Cardiac fibroblast (primary cell): Measurements from ENCODE around the gene RAG1.
"Not testable (repeated sequence)": the region's sequence is repeated elsewhere in the genome, so short reads cannot be mapped to it uniquely, and the experiment has no call there.

Experiments
- DNase-seq, 2 donors: peaks; one replicate each; pipeline versions ENCODE4 v3.0.0 to v3.0.0-alpha.2; 2010; ENCODE audit warnings: low read depth in 2 of 2
- H3K4me3 ChIP-seq, 2 donors: replicated peaks in 1 of 2; 1 replicate in 1 of 2; 2 replicates in 1 of 2; pipeline ENCODE4 v1.5.1; 2011; ENCODE audit warnings: low read depth in 2 of 2, low read length in 2 of 2, mild to moderate bottlenecking in 2 of 2, moderate library complexity in 1 of 2
- TF ChIP-seq, protein P1 (sequence below): IDR thresholded peaks from one replicate; pipeline ENCODE4 v1.5.1; 2011; ENCODE audit warnings: low read depth, mild to moderate bottlenecking, low read length, inconsistent platforms

The RAG1 gene

GRCh38 chr11:36567694-36568093 is at the start of gene RAG1:
RAG1 (plus strand) TSS chr11:36568007; CDS start chr11:36573305, 5,298 bp downstream.
- no peak for DNase-seq
- TF ChIP-seq, protein P1, sequence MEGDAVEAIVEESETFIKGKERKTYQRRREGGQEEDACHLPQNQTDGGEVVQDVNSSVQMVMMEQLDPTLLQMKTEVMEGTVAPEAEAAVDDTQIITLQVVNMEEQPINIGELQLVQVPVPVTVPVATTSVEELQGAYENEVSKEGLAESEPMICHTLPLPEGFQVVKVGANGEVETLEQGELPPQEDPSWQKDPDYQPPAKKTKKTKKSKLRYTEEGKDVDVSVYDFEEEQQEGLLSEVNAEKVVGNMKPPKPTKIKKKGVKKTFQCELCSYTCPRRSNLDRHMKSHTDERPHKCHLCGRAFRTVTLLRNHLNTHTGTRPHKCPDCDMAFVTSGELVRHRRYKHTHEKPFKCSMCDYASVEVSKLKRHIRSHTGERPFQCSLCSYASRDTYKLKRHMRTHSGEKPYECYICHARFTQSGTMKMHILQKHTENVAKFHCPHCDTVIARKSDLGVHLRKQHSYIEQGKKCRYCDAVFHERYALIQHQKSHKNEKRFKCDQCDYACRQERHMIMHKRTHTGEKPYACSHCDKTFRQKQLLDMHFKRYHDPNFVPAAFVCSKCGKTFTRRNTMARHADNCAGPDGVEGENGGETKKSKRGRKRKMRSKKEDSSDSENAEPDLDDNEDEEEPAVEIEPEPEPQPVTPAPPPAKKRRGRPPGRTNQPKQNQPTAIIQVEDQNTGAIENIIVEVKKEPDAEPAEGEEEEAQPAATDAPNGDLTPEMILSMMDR = no peak
- no peak within 1 kb of the TSS for H3K4me3 ChIP-seq

GRCh38 chr11:36530840-36531239 is 37.0 kb upstream of the RAG1 start:
- no peak for DNase-seq
- TF ChIP-seq, protein P1 = no peak
- no peak overlapping the region for H3K4me3 ChIP-seq

DNA sequence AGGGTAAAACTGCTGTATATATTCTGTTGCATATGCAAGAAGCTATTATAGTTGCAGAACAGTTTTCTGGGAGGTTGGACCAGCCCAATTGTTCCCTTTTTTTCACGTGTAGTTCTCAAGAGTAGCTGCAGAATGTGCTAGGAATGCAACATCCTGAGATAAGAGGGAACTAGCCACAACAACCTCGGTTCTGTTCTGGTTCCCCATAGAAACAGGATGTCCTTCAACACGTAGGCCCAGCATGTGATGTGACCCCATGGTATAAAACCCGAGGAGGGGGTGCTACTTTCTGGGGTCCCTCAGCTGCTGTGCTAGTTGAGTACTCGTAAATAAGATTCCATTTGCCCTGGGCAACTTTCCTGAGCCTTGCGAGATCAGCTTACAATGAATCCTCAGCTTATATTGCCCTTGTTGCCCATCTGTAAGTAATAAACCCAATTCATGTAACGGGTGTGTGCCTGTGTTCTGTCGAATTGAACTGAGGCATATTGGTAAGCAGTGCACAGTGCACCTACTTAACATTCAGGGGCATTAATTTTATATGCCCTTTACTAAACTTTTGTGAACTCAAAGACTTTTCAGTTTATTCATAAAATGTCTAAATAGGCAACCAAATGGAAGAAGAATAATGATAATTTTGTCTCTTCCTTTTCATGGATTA is 34.7 kb upstream of the RAG1 start:
- TF ChIP-seq, protein P1 = no peak
- no peak overlapping the region for H3K4me3 ChIP-seq
- DNase-seq = peak in 1 of 2 donors; percentile 24

DNA sequence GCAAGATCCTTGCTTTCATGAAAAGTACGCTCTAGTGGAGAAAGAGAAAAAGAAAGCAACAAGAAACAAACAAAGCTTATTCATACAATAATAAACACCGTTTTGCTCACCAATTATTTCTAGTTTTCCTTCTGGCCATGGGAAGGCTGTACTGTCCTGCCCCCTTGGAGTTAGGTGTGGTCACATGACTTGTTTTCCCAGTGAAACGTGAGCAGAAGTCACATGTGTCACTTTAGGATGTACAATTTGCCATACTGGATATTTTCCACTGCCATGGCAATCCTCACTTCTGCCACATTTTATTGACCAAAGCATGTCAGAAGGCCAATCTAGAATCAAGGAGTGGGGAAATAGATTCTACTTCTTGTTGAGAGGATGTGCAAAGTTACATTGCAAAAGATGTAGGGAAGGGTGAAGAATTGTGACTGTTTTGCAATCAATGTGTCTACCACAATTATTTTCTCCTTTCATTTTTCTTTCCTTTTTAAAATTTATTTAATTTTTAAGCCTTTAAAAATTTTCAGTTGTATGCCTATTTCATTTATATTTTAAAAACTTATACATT is 33.4 kb upstream of the RAG1 start:
- no peak for DNase-seq
- TF ChIP-seq, protein P1 = no peak
- no peak overlapping the region for H3K4me3 ChIP-seq

DNA sequence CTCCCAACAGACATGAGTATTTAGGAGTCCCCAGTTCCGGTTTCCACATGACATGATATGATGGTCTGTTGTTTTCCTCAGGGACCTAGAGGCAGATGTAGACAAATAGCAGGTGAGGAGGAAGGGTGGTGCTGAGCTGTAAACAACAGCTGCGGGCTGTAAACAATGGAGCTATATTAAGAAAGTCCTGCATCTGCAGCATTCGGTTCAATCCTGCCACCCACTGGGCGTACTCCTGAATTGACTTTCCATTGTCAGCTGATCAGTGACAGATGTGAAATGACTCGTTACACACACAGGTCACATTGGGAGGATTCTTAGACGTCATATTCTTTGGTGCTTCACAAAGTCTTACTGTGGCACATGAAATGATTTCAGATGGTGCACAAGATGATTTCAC is 26.8 kb upstream of the RAG1 start:
- TF ChIP-seq, protein P1 = peak; percentile 57
- H3K4me3 ChIP-seq = no peak overlapping the region
- DNase-seq = peak; percentile 48 to 82

DNA sequence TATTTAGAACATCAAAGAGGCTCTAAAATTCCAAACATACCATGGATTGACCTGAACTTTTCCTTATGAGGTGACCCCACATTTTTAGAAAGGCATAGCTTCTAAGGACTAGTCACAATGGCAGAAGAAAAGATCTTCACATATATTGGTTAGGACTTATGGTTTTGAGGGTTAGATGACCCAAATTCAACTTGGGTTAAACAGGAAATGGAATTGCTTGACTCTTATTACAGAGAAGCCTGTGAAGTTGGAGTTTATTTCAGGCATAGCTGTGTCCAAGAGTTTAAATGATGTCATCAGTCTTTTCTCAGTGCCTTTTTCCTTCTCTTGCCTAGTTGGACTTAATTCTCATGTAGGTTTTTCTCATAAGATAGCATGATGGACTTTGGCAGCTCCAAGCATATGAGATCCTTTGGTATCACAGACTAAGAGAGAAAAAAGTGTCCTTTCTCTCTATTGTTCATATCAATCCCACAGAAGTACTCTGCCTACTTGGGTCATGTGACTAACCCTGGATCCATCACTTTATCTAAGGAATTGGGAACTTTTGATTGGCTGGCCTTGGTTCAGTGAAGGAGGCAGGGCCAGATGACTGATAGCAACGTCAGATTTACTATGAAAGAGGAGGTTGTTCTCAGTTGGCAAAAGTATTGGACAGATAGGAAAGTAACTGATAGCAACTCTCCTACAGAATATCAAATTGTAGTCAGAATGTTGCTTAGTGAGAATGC is 17.3 kb upstream of the RAG1 start:
- DNase-seq = no peak
- no peak overlapping the region for H3K4me3 ChIP-seq
- TF ChIP-seq, protein P1 = no peak

DNA sequence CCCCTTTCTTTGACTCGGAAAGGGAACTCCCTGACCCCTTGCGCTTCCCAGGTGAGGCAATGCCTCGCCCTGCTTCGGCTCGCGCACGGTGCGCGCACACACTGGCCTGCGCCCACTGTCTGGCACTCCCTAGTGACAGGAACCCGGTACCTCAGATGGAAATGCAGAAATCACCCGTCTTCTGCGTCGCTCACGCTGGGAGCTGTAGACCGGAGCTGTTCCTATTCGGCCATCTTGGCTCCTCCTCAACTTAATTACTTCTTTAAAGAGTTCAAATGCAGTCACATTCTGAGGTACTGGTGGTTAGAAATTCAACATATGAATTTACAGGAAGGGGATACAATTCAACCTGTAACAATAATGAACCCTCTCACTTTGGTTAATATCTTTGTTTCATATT is 10.4 kb upstream of the RAG1 start:
- H3K4me3 ChIP-seq, DNase-seq: not testable (repeated sequence)
